GM19240 (cell line): ENCODE results near the gene POLR2F.
"Not testable (repeated sequence)": the region's sequence is repeated elsewhere in the genome, so short reads cannot be mapped to it uniquely, and the experiment has no call there.

Experiments
- DNase-seq: peaks from one replicate; pipeline ENCODE4 v3.0.0; 2011; ENCODE audit warnings: low spot score; ENCODE audit not compliant: insufficient read length

Gene POLR2F

GRCh38 chr22:37953062-37953436, 450 bp upstream of the POLR2F start:
- no peak for DNase-seq

- DNase-seq = no peak
These were observed 1.2 kb downstream of the POLR2F start for GRCh38 chr22:37954686-37955085.

DNA sequence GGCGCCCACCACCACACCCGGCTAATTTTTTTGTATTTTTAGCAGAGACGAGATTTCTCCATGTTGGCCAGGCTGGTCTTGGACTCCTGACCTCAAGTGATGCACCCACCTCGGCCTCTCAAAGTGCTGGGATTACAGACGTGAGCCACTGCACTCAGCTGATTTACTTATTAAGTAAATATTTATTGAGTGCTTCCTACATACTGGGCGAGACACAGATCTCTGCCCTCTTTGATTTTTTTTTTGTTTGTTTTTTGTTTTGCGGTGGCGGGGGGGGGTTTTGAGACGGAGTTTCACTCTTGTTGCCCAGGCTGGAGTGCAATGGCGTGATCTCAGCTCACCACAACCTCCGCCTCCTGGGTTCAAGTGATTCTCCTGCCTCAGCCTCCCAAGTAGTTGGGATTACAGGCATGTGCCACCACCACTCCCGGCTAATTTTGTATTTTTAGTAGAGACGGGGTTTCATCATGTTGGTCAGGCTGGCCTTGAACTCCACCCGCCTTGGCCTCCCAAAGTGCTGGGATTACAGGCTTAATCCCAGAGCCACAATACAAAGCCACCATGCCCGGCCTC, 2.4 kb downstream of the POLR2F start:
- not testable (repeated sequence) for DNase-seq

- DNase-seq = no peak
These were observed 3.7 kb downstream of the POLR2F start for GRCh38 chr22:37957232-37957631.

GRCh38 chr22:37959231-37959825, 5.8 kb downstream of the POLR2F start:
- no peak for DNase-seq

DNA sequence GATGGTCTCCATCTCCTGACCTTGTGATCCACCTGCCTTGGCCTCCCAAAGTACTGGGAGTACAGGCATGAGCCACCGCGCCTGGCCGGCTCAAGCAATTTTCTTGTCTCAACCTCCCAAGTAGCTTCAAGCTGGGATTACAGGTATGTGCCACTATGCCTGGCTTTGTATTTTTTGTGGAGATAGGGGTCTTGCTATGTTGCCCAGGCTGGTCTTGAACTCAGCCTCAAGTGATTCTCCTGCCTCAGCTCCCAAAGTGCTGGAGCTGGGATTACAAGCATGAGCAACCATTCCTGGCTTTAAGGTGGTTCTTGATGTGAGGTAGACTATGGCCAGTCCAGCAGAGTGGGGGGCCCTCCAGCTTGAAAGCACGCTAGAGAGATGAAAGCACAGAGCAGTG, 7.6 kb downstream of the POLR2F start:
- DNase-seq = no peak

- no peak for DNase-seq
These were observed 12.6 kb downstream of the POLR2F start for GRCh38 chr22:37965940-37966664.

DNA sequence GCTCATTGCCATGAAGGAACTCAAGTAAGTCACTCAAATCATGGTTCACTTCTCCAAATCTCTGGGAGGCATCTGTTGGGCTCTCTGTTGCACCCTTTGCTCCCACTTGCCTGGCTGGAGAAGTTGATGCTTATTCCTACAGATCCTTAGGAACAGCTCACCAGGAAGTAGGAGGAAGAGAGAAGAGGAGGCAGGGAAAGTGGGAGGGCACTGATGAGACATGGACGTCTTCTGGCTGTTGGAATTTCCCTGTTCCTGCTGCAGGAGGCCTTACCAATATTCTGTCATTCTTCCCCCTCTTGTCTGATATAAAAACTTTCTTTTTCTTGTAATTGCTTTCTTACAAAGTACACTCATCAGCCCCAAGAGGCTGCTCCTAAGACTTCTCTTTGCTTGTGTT, 13.6 kb downstream of the POLR2F start:
- no peak for DNase-seq

DNA sequence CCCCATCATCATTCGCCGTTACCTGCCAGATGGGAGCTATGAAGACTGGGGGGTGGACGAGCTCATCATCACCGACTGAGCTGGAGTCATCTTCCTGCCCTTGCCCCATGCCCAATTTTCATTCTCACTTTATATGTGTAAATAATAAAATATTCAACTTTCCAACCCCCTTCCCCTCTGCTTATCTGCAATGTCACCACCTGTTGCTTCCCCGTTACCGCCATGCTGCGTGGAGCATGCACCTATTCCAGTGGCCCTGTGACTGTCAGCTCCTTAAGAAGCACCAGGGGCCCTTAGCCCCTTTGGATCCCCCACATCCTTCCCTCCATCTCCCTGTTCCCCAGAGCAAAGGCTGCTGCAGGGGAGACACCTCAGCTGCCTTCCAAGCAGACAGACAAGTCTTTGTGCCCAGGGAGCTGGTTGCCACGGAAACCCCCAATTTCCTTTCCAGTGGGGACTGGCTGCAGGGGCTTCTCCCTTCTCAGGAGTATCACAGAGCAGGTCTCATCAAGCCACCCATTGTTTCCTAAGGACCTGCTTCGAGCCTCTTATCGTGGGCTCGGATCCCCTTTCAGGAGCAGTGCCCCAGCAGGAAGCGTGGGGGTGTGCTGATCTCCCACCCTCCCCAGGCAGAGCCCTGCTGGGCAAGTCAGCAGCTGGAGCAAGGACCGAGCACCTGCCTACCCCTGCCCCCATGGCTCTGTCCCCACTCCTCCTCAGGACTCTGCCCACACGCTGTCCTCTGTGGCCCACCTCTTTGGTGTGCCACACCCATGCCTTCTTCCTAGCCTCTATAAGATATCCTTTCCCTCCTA, 14.3 kb downstream of the POLR2F start:
- DNase-seq = no peak

- no peak for DNase-seq
These were observed 15.2 kb downstream of the POLR2F start for GRCh38 chr22:37968452-37969251.

GRCh38 chr22:37970864-37971263, 17.4 kb downstream of the POLR2F start:
- DNase-seq = no peak

GRCh38 chr22:37971475-37972434, 18.3 kb downstream of the POLR2F start:
- no peak for DNase-seq

GRCh38 chr22:37972527-37972926, 19.0 kb downstream of the POLR2F start:
- DNase-seq = no peak

DNA sequence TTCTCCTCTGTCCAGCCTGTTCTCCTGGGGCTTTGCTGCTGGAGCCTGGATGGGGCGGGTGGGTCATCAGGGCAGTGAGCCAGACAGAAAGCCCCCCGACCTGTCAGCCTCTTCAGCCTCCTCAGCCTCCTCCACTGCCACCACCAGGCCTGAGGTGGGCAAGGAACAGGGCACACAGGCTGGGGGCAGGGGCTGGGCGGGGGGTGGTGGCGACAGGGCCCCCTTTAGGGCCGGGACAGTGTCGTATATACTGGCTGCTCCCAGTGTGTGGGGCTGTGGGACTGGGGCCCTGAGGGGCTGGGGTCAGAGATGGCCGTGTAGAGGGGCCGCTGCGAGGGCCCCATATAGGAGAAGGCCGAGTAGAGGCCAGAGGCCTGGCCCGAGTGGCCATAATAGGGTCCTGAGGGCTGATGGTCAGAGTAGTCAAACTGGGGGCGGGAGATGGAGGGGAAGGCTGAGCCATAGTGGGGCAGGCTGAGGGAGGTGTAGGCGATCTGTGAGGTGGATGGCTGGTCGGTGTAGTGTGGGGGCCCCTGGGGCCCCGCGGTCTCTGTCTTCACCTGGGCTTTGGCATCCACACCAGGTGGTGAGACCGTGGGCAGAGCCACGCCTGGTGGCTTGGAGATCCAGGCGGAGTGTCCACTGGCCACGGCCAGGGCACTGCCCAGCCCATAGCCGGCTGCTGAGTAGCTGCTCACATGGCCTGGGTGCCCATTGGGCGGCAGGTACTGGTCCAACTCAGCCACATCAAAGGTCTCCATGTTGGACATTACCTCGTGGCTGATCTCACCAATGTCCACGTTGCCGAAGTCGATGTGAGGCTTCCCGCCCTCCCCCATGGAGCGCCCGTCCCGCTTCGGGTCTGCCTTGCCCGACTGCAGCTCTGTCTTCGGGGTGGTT, 20.0 kb downstream of the POLR2F start:
- DNase-seq = no peak

- no peak for DNase-seq
These were observed 21.7 kb downstream of the POLR2F start for GRCh38 chr22:37975153-37975552.

- not testable (repeated sequence) for DNase-seq
These were observed 22.5 kb downstream of the POLR2F start for GRCh38 chr22:37976022-37976421.

DNA sequence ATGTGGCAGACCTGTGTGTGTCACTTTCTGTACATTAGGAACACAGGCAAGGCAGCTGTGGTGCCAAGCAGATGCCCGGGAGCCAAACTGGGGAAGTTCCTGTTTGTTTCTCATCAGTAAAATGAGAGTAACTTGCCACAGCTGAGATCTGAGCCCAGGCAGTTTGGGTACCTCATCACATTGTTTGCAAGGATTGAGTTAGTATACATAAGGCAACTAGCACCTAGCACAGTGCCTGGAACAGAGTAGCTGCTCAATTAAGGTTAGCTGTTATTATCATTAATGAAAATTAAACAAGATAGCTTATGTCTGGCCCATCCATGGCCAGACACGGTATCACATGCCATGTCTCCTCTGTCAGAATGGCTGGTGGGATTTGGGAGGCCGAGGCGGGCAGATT, 23.0 kb downstream of the POLR2F start:
- DNase-seq = no peak

GRCh38 chr22:37979782-37980181, 26.3 kb downstream of the POLR2F start:
- no peak for DNase-seq
